Measurements from ENCODE around the gene PPFIBP1. TPM values are rescaled to one million over a fixed set of nuclear protein-coding genes. Genes with fewer than 3 reads are reported as not detected.

The PPFIBP1 gene
- total and polyA plus RNA-seq, 9 of the 15 experiments (the other 6 are each of a cell fraction or from before 2014, with no cell fraction given), result 0.46 to 3.5 (median 1.8) TPM

GRCh38 chr12:27566159-27566558 is 42.2 kb downstream of the PPFIBP1 start:
- intact Hi-C loops (cut with micrococcal nuclease) (loop anchor here (10.0 kb wide), 1 partner anchor 131 kb away; no protein-coding TSS in a partner anchor), in situ Hi-C loops (cut with MboI) (no loop called here)
- Histone ChIP-seq H2AFZ (ENCODE audit: low read depth, low read length) (no peak overlapping the region), H3K9me3 (replicated peaks; ENCODE audit: control insufficient read depth, insufficient read depth, low read depth, low read length) (no peaks in the 10 kb centered on the region), H3K79me2 (ENCODE audit: control insufficient read depth, insufficient read depth, low read length) (no peaks in the 10 kb centered on the region), H3K4me1 (replicated peaks in 1 of 2; ENCODE audit: control insufficient read depth in 2 of 2, insufficient read depth in 2 of 2, low read length in 2 of 2) (no peaks in the 10 kb centered on the region), H3K27me3 (ENCODE audit: control insufficient read depth in 2 of 2, insufficient read depth in 2 of 2, low read length in 2 of 2) (no peaks in the 10 kb centered on the region; a peak in 1 of 5 replicates), H3K27ac (ENCODE audit: extremely low read depth, low read depth, low read length) (no peak overlapping the region), H3K36me3 (ENCODE audit: control insufficient read depth, insufficient read depth, low read length) (no peaks in the 10 kb centered on the region), H3K9ac (ENCODE audit: insufficient read depth in 1 of 2, low read depth in 2 of 2, low read length in 2 of 2) (no peak overlapping the region), H4K20me1 (replicated peaks; ENCODE audit: control insufficient read depth, insufficient read depth, low read length) (no peaks in the 10 kb centered on the region), H3K4me2 (ENCODE audit: insufficient read depth, low read length) (no peak overlapping the region), H3K9me1 (ENCODE audit: control insufficient read depth, insufficient read depth, low read length) (no peaks in the 10 kb centered on the region), H3K4me3 (no peak overlapping the region)
- no peak for ATAC-seq
- TF ChIP-seq ZNF263 (CRISPR knock-in tag; IDR thresholded peaks at IDR 0.05; ENCODE audit: borderline replicate concordance) (no peak), ZNF121 (CRISPR knock-in tag; conservative IDR thresholded peaks at IDR 0.05) (no peak), SUPT5H (IDR thresholded peaks at IDR 0.05) (no peak), RAD21 (CRISPR knock-in tag; conservative IDR thresholded peaks at IDR 0.05 in 1 of 2, IDR thresholded peaks at IDR 0.05 in 1 of 2) (peak; percentile 48 to 58), CTCF (IDR thresholded peaks at IDR 0.05 in 2 of 3, conservative IDR thresholded peaks at IDR 0.05 in 1 of 3; ENCODE audit: insufficient read depth in 2 of 3, low read depth in 1 of 3, low read length in 3 of 3) (peak in 1 of 3 experiments; percentile 35; a peak in 2 of 6 replicates)
- TF ChIP-seq, protein P1, sequence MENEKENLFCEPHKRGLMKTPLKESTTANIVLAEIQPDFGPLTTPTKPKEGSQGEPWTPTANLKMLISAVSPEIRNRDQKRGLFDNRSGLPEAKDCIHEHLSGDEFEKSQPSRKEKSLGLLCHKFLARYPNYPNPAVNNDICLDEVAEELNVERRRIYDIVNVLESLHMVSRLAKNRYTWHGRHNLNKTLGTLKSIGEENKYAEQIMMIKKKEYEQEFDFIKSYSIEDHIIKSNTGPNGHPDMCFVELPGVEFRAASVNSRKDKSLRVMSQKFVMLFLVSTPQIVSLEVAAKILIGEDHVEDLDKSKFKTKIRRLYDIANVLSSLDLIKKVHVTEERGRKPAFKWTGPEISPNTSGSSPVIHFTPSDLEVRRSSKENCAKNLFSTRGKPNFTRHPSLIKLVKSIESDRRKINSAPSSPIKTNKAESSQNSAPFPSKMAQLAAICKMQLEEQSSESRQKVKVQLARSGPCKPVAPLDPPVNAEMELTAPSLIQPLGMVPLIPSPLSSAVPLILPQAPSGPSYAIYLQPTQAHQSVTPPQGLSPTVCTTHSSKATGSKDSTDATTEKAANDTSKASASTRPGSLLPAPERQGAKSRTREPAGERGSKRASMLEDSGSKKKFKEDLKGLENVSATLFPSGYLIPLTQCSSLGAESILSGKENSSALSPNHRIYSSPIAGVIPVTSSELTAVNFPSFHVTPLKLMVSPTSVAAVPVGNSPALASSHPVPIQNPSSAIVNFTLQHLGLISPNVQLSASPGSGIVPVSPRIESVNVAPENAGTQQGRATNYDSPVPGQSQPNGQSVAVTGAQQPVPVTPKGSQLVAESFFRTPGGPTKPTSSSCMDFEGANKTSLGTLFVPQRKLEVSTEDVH (IDR thresholded peaks at IDR 0.05; ENCODE audit: low read depth, partially characterized antibody), result no peak
- TF ChIP-seq, protein P2, sequence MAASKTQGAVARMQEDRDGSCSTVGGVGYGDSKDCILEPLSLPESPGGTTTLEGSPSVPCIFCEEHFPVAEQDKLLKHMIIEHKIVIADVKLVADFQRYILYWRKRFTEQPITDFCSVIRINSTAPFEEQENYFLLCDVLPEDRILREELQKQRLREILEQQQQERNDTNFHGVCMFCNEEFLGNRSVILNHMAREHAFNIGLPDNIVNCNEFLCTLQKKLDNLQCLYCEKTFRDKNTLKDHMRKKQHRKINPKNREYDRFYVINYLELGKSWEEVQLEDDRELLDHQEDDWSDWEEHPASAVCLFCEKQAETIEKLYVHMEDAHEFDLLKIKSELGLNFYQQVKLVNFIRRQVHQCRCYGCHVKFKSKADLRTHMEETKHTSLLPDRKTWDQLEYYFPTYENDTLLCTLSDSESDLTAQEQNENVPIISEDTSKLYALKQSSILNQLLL (CRISPR knock-in tag; IDR thresholded peaks at IDR 0.05; ENCODE audit: borderline replicate concordance), result no peak
- 0% methylated on average over 2 of the region's 2 CpGs for WGBS (ENCODE audit: insufficient coverage, low coverage, missing lambda C conversion rate)
- DNase-seq (ENCODE audit: extremely low read depth in 1 of 4, low spot score in 3 of 4), result no peak
- ChIA-PET CTCF (ENCODE audit: low intra/inter-chr PET ratio) (no interaction called here), POLR2A (interaction anchor here (0.7 to 1.8 kb wide), 3 partner anchors 10 to 31 kb away, joined by 3 to 6 read pairs (median 4); no protein-coding TSS in a partner anchor)
- FAIRE-seq, result no peak
- BruUV-seq (replicated peaks), result no TSS peak

Measured in K562 (cell line).